Ecto neural progenitor cell (in vitro differentiated cells): ENCODE measurements around the gene LRIG2.

Experiments used
- DNase-seq: peaks from one replicate; pipeline ENCODE4 v3.0.0-alpha.2; 2018; ENCODE audit warnings: low spot score

Gene LRIG2

GRCh38 chr1:113170519-113170918 is 97.5 kb downstream of the LRIG2 start:
- DNase-seq = no peak

- DNase-seq = no peak
Observed at GRCh38 chr1:113178106-113178505, 105.1 kb downstream of the LRIG2 start.

GRCh38 chr1:113178522-113178921 is 105.5 kb downstream of the LRIG2 start:
- DNase-seq = no peak
